ENCODE results near the gene CRY1. TPM values are rescaled to one million over a fixed set of nuclear protein-coding genes. Genes with fewer than 3 reads are reported as not detected.
"Not testable (repeated sequence)": the region's sequence is repeated elsewhere in the genome, so short reads cannot be mapped to it uniquely, and the experiment has no call there.

The CRY1 gene
- total RNA-seq, 4 donors from 2014 or later: 5.7 to 14.3 (median 10.8) TPM

- DNase-seq: no peak
- no peaks in the 10 kb centered on the region for H3K27me3 ChIP-seq
- no peaks in the 10 kb centered on the region for H3K36me3 ChIP-seq
- TF ChIP-seq POLR2A (IDR thresholded peaks at IDR 0.05) (no peak), CTCF (IDR thresholded peaks at IDR 0.05) (no peak)
- intact Hi-C loops (cut with DNase I): no loop called here
- peaks cover 8 to 58% (median 20%) of the 10 kb centered on the region in 3 donors for H3K4me1 ChIP-seq
- WGBS, 2 donors: 4% methylated on average over 2 of the region's 2 CpGs
- H3K27ac ChIP-seq: peak overlapping the region; percentile 63 to 85 (median 82)
- no peaks in the 10 kb centered on the region for H3K9me3 ChIP-seq
- H3K4me3 ChIP-seq: peak overlapping the region in 1 of 4 donors; percentile 27
Observed at GRCh38 chr12:107027636-107028053, 65.7 kb downstream of the CRY1 start.

- intact Hi-C loops (cut with DNase I): no loop called here
- H3K9me3 ChIP-seq: no peaks in the 10 kb centered on the region
- peak overlapping the region; percentile 63 to 85 (median 82) for H3K27ac ChIP-seq
- H3K27me3 ChIP-seq: no peaks in the 10 kb centered on the region
- H3K36me3 ChIP-seq: no peaks in the 10 kb centered on the region
- no peak for DNase-seq
- no peak for TF ChIP-seq POLR2A (IDR thresholded peaks at IDR 0.05)
- TF ChIP-seq CTCF (IDR thresholded peaks at IDR 0.05): no peak
- H3K4me1 ChIP-seq: peaks cover 8 to 58% (median 20%) of the 10 kb centered on the region in 3 donors
- peak overlapping the region in 1 of 4 donors; percentile 27 for H3K4me3 ChIP-seq
- 29 to 34% methylated on average over 4 of the region's 4 CpGs for WGBS, 2 donors
Observed at GRCh38 chr12:107026806-107027635, 66.3 kb downstream of the CRY1 start.

GRCh38 chr12:107026356-107026755 lies 67.0 kb downstream of the CRY1 start:
- H3K4me1 ChIP-seq: peaks cover 8 to 58% (median 20%) of the 10 kb centered on the region in 3 donors
- H3K27ac ChIP-seq: peak overlapping the region; percentile 25 to 85 (median 74)
- DNase-seq; H3K4me3 ChIP-seq; H3K9me3 ChIP-seq; H3K27me3 ChIP-seq; H3K36me3 ChIP-seq; intact Hi-C loops (cut with DNase I): not testable (repeated sequence)

GRCh38 chr12:107025671-107026070 lies 67.7 kb downstream of the CRY1 start:
- peak overlapping the region in 2 of 4 donors; percentile 19 to 61 for H3K27ac ChIP-seq

GRCh38 chr12:107019546-107019945 lies 73.8 kb downstream of the CRY1 start:
- WGBS, 2 donors: 85 to 100% methylated on average over 2 of the region's 2 CpGs
- H3K27ac ChIP-seq: no peak overlapping the region
- H3K27me3 ChIP-seq: no peaks in the 10 kb centered on the region
- H3K4me3 ChIP-seq: no peak overlapping the region
- TF ChIP-seq POLR2A (IDR thresholded peaks at IDR 0.05) (no peak), CTCF (IDR thresholded peaks at IDR 0.05) (no peak)
- peaks cover 0 to 18% (median 0%) of the 10 kb centered on the region in 3 donors for H3K36me3 ChIP-seq
- no peaks in the 10 kb centered on the region for H3K9me3 ChIP-seq
- H3K4me1 ChIP-seq: no peaks in the 10 kb centered on the region
- no peak for DNase-seq
- intact Hi-C loops (cut with DNase I): no loop called here

More at GRCh38 chr12:107025671-107026070, 67.7 kb downstream of the CRY1 start:
- 36 to 38% methylated on average over 1 of the region's 1 CpG for WGBS, 2 donors
- peaks cover 8 to 56% (median 20%) of the 10 kb centered on the region in 3 donors for H3K4me1 ChIP-seq
- H3K9me3 ChIP-seq: no peaks in the 10 kb centered on the region
- H3K4me3 ChIP-seq: no peak overlapping the region
- DNase-seq: no peak
- peaks cover 0 to 7% (median 0%) of the 10 kb centered on the region in 3 donors for H3K36me3 ChIP-seq
- H3K27me3 ChIP-seq: no peaks in the 10 kb centered on the region
- intact Hi-C loops (cut with DNase I): no loop called here
- TF ChIP-seq CTCF (IDR thresholded peaks at IDR 0.05): no peak
- no peak for TF ChIP-seq POLR2A (IDR thresholded peaks at IDR 0.05)
